ENCODE data around the gene AFP.

AFP gene

GRCh38 chr4:73433140-73433539, 2.9 kb upstream of the AFP start:
- DNase-seq (ENCODE audit: low read depth, low spot score) = no peak
- H3K4me3 ChIP-seq (ENCODE audit: low read length) = no peak overlapping the region

- no peak for DNase-seq (ENCODE audit: low read depth, low spot score)
Measured at GRCh38 chr4:73434311-73434710, 1.7 kb upstream of the AFP start.

GRCh38 chr4:73436674-73437557, 895 bp downstream of the AFP start:
- H3K4me3 ChIP-seq (ENCODE audit: low read length) = no peak overlapping the region
- no peak for DNase-seq (ENCODE audit: low read depth, low spot score)

More at GRCh38 chr4:73434311-73434710, 1.7 kb upstream of the AFP start:
- no peak overlapping the region for H3K4me3 ChIP-seq (ENCODE audit: low read length)

GRCh38 chr4:73437558-73437956, 1.5 kb downstream of the AFP start:
- H3K4me3 ChIP-seq (ENCODE audit: low read length) = no peak overlapping the region
- no peak for DNase-seq (ENCODE audit: low read depth, low spot score)

GRCh38 chr4:73438048-73438447, 2.0 kb downstream of the AFP start:
- H3K4me3 ChIP-seq (ENCODE audit: low read length) = no peak overlapping the region

GRCh38 chr4:73438582-73439215, 2.7 kb downstream of the AFP start:
- DNase-seq (ENCODE audit: low read depth, low spot score) = no peak
- no peak overlapping the region for H3K4me3 ChIP-seq (ENCODE audit: low read length)

More at GRCh38 chr4:73438048-73438447, 2.0 kb downstream of the AFP start:
- no peak for DNase-seq (ENCODE audit: low read depth, low spot score)

GRCh38 chr4:73439445-73439844, 3.4 kb downstream of the AFP start:
- H3K4me3 ChIP-seq (ENCODE audit: low read length) = no peak overlapping the region
- no peak for DNase-seq (ENCODE audit: low read depth, low spot score)

- H3K4me3 ChIP-seq (ENCODE audit: low read length) = no peak overlapping the region
- DNase-seq (ENCODE audit: low read depth, low spot score) = no peak
Measured at GRCh38 chr4:73439991-73440390, 4.0 kb downstream of the AFP start.

- no peak overlapping the region for H3K4me3 ChIP-seq (ENCODE audit: low read length)
- DNase-seq (ENCODE audit: low read depth, low spot score) = no peak
Measured at GRCh38 chr4:73440653-73441052, 4.6 kb downstream of the AFP start.

GRCh38 chr4:73442275-73442674, 6.3 kb downstream of the AFP start:
- DNase-seq (ENCODE audit: low read depth, low spot score) = no peak
- H3K4me3 ChIP-seq (ENCODE audit: low read length) = no peak overlapping the region

- no peak overlapping the region for H3K4me3 ChIP-seq (ENCODE audit: low read length)
- no peak for DNase-seq (ENCODE audit: low read depth, low spot score)
Measured at GRCh38 chr4:73443224-73443623, 7.2 kb downstream of the AFP start.

- no peak for DNase-seq (ENCODE audit: low read depth, low spot score)
- H3K4me3 ChIP-seq (ENCODE audit: low read length) = no peak overlapping the region
Measured at GRCh38 chr4:73445383-73446335, 9.6 kb downstream of the AFP start.

- no peak overlapping the region for H3K4me3 ChIP-seq (ENCODE audit: low read length)
- DNase-seq (ENCODE audit: low read depth, low spot score) = peak; percentile 47
Measured at GRCh38 chr4:73446336-73446938, 10.4 kb downstream of the AFP start.

GRCh38 chr4:73447671-73448070, 11.7 kb downstream of the AFP start:
- DNase-seq (ENCODE audit: low read depth, low spot score) = no peak
- no peak overlapping the region for H3K4me3 ChIP-seq (ENCODE audit: low read length)

GRCh38 chr4:73448448-73449203, 12.6 kb downstream of the AFP start:
- DNase-seq (ENCODE audit: low read depth, low spot score) = no peak
- H3K4me3 ChIP-seq (ENCODE audit: low read length) = no peak overlapping the region

GRCh38 chr4:73450398-73451004, 14.5 kb downstream of the AFP start:
- DNase-seq (ENCODE audit: low read depth, low spot score) = no peak
- no peak overlapping the region for H3K4me3 ChIP-seq (ENCODE audit: low read length)

- no peak overlapping the region for H3K4me3 ChIP-seq (ENCODE audit: low read length)
- DNase-seq (ENCODE audit: low read depth, low spot score) = no peak
Measured at GRCh38 chr4:73451404-73451803, 15.4 kb downstream of the AFP start.
